Activated T-cell treated with anti-CD3 and anti-CD28 coated beads for 1 hour (primary cell): Measurements from ENCODE around the gene PTPA.

Experiments used
- DNase-seq: peaks from one replicate; pipeline ENCODE4 v3.0.0-alpha.2; 2020; ENCODE audit warnings: low read depth

PTPA gene

DNA sequence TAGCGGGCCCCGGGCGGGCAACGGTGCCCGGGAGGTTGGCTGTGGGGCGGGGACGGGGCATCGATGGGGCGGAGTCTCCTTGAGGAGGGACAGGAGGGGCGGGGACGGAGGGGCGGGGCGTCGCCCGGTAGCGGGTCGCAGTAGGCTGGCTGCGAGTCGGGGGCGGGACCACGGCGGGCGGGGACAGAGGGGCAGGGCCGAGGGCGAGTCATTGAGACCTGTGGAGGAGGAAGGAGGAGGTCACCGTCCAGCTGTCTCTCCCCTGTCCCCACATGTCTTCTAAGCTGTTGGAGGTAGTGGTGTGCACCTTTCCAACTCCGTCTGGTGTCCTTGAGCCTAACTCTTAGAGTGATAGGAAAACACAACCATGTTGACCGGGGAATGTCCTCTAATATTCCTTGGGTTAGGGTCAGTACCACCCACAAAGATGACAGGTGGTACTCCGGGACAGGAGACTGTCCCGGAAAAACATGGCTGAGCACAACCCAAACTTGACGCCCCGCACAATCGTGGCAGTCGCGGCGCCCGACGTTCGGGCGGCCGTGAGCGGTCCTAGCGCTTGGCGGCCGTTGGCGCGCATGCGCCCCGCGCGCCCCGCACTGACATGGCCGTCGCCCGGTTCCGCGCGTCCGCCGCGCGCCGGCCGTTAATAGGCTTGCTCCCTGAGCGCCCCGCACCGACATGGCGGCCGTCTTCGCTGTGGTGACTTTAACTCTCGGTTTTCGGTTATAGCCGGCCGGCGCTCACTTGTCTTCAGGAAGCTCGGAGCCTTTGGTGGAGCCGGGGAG, at the start of gene PTPA, which contains the start of gene CRAT:
PTPA (plus strand) TSS at position 676 of the 788 bp plus-strand sequence. CDS start 186 bp downstream, outside the sequence.
CRAT (minus strand) TSS at position 54 of the 788 bp plus-strand sequence. CDS start 284 bp downstream, outside the sequence.
- DNase-seq = peak; percentile 94

DNA sequence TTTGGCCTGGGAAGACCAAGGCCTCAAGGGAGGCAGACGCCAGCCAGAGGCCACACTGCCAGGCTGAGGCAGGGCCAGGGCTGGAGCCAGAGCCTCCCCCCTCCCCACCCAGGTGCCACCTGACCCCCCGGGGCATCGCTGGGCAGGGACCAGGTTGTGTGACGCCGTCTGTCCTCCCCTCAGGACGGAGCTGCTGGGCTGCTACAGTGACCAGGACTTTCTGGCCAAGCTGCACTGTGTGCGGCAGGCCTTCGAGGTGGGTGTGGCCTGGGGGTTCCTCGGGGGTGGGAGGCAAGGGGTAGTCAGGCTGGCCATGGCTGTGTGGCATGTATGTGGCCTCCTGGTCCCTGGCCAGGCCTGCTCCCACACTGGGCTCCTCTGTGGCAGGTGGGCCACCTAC, 48.2 kb upstream of the PTPA start:
- no peak for DNase-seq

DNA sequence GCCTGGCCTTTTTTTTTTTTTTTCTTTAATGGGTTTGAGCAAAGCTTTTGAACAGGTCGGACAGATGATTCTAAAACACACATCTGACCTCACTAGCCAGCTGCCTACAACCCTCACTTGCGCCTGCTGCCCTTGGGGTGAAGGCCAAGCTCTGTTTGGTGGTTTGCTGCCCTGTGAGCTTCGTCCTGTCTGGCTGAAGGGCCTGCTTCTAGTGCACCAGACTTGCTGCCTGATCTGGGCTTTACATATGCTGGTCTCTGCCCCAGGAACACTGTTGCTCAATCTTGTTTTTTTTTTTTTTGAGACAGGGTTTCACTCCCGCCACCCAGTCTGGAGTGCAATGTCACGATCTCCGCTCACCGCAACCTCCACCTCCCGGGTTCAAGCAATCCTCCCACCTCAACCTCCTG, 46.7 kb upstream of the PTPA start:
- DNase-seq = no peak

DNA sequence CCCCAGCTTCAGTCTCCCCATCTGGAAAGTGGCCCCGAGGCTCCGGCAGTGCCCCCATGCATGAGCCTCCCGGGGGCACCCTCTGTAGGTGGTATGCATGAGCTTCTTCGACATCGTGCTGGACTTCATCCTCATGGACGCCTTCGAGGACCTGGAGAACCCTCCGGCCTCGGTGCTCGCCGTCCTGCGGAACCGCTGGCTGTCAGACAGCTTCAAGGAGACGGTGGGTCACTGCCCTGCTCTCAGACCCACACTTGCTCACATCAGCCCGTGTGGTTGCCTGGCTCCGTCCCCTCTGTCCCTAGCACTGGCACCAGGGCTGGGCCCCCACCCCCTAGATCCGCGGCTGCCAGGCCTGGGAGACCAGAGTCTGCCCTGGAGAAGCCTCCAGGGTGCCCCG, 43.1 kb upstream of the PTPA start:
- DNase-seq = no peak

DNA sequence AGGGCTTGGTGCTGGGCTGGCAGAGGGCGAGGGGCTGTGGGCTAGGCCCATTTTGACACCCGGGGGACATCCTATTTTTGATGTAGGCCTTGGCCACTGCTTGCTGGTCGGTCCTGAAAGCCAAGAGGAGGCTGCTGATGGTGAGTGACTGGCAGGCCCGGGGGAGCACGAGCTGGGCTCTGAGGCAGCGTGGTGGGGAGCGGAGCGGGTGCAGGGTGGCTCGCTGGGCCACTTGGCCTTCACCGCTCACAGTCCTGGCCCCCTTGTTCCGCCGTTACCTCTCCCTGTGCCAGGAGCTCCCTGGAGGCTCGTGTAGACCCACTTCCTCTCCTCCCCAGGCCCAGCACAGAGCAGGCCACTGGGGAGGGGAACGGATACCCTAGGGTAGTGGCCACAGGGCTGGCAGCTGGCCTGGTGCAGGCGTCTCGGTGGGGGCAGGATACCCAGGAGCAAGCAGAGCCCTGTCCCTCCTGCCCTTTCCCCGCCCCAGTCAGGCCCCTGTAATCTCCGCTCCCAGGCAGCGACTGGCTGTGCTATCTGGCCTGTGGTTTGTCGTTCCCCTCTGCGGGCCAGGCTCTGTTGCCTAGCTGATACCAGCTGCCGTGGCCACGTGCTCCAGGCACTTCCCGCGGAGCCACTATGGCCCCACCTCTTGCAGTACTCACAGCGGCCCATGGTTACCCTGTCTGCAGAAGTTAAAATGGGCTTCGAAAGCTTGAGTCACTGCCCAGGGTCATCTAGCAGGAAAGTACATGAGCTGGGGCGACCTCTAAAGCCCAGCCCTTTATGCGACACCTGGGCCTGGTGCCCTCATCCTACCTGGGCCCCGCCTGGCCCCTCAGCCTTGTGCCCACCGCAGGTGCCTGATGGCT, 42.0 kb upstream of the PTPA start:
- peak; percentile 40 for DNase-seq

DNA sequence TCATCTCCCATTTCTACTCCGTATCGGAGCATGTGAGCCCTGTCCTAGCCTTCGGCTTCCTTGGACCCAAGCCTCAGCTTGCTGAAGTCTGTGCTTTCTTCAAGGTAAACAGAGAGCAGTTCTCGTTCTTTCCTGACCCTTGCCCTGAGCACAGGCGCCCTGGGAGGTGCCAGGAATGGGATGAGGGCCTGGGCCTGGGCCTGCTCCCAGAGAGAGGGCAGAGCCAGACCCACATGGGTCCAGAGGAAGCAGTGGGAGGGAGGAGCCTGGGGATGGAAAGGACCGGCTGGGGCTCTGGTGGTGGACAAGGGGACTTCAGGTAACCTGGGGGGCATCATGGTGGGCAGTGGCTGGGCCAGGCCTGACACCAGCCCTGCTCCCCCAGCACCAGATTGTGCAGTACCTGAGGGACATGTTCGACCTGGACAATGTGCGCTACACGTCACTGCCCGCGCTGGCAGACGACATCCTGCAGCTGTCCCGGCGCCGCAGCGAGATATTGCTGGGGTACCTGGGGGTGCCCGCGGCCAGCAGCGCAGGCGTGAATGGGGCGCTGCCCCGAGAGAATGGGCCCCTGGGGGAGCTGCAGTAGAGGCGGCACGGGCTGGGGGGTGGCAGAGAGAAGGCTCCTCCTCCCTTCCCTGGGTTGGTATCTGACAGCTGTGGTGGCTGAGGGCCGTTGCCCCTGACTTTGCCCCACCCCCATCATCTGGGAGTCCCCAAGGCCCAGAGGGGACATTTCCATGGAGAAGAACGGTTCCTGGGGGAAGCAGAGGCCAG, 41.2 kb upstream of the PTPA start:
- no peak for DNase-seq

DNA sequence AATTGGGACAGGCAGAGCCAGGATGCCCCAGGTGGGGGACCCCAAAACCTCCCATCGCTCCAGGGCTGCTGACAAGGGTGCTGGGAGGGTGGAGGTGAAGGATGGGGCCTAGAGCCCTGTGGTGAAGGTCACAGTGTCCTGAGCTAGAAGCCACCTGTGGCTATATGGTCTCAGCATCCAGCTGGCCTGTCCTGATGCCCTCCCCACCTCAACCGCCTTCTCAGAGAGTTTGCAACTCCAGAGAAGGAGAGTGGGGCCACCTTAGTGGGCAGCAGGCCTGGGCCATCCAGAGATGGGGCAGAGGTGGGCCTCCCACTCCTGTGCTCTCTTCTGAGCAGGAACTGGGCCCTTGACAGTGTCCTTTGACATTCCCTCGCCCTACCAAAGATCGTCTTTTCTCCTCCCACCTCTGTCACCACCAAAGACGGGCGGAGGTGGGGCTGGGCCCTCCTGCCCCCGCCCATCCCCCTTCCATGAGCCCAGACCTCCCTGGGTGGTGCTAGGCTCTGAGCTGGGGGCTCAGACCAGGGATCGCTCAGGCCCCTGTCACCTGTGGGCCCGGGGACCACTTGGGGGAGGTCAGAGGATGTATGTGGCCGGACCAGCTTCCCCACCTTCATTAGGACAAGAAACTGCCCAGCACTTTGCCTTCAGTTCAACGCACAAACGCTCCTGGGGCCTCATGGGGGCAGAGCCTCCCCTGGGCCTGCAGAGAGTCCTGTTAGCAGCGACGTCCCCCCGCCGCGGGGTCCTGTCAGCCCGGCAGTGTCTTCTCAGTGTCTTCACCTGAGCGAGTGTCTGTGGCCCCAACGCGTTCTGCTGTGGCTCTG, 40.3 kb upstream of the PTPA start:
- no peak for DNase-seq

- no peak for DNase-seq
Observed at GRCh38 chr9:129071526-129072126, 39.6 kb upstream of the PTPA start.

DNA sequence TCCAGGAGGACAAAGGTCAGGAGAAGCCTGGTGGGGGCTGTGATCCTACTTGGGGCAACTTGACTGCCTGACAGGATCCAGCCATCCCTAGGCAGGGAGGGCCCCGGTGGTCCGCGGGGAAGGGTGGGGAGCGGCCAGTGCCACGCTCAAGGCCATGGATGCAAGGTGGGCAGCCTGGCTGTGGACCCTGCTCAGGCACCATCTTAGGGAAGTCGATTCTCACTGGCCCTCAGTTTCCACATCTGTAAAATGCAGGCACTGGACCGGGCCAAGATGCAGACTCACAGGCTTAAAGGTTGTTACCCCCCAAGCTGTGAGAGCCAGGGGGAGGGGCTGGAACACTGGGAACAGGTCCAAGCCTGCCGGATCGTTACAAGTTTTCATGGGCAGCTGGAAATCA, 39.0 kb upstream of the PTPA start:
- no peak for DNase-seq

DNA sequence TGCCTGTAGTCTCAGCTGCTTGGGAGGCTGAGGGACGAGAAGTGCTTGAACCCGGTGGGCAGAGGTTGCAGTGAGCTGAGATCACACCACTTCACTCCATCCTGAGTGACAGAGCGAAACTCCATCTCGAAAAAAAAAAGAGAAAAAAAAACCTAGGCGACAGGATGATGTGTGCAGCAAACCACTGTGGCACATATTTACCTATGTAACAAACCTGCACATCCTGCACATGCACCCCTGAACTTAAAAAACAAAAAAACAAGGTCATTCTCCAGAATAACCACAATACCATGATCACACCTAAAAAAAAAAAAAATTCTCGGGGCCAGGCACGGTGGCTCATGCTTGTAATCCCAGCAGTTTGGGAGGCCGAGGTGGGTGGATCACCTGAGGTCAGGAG, 37.8 kb upstream of the PTPA start:
- no peak for DNase-seq

- DNase-seq = no peak
Observed at GRCh38 chr9:129074106-129074505, 37.1 kb upstream of the PTPA start.

DNA sequence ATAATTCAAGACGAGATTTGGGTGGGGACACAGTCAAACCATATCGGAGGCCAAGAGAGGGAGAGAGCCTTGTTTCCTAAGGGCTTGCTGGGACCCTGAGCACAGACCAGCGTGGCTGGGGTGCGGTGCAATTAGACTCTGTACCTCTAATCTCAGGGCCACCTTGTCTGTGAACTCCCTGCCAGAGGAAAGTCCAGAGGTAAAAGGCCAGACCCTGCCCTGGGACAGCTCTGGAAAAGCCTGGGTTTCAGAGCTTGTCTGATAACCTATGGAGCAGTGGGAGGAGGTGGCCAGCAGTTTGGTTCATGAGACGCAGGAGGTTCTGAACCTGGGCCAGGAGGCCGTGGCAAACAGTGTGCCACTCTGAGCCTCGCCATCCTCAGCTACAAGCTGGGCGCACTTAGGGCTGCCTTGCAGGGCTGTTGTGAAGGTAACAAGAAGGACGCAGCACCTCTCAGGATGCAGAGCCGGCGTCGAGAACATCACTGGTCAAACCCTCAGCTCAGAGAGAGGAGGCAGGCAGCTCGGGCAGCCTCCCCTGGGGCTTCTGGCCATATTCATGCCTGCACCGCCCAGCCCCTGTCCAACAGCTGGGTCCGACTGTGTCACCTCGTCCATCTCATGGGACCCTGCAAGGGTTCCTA, 35.1 kb upstream of the PTPA start:
- DNase-seq = no peak

DNA sequence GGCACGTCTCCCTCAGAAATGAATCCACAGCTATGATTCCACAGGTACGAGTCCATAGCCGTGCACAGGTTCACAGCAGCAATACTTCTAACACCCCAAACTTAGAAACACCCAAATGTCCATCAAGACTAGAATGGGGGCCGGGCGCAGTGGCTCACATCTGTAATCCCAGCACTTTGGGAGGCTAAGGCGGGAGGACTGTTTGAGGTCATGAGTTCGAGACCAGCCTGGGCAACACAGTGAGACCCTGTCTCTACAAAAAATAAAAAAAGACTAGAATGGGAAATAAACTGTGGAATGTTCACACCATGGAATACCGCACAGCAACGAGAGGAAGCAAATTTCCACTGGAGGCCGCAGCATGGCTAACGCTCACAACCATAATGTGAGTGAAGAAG, 34.6 kb upstream of the PTPA start:
- no peak for DNase-seq

- no peak for DNase-seq
Observed at GRCh38 chr9:129077236-129077635, 34.0 kb upstream of the PTPA start.

DNA sequence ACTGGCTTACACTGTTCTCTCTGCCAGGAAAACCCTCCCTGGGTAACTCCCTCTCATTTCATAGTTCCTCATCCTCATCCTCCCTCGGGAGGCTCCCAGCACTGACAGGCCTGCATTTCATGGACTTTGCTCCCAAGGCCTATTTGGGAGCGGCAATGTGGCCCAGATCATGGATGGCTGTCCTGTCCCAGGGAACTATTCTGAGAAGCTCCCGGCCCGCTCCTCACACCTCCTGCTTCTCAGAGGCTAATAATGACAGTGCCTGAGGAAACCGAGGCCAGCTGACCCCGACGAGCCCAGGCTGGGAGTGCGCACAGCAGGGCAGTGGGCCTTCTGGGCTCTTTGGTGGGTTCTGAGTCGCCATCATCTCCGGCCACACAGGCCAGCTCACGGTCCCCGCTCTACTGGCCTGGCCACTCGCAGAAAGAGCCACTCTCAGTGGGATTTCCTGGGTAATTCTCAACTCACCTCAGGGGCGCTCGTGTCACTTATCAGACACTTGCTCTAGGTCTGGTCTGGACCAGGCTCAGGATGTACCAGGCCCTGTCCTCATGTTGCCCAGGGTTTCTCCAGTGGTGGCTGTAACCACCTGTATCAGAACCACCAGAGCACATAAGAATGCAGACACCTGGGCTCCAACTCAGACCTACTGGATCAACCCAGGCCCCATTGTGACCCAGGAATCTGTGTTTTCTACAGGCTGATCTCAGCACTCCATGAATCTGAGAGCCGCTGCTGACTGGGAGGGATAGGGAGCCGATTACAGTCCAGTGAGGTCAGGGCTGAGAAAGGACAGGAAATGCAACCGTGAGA, 32.3 kb upstream of the PTPA start:
- DNase-seq = no peak

- DNase-seq = no peak
Observed at GRCh38 chr9:129079829-129080228, 31.4 kb upstream of the PTPA start.

DNA sequence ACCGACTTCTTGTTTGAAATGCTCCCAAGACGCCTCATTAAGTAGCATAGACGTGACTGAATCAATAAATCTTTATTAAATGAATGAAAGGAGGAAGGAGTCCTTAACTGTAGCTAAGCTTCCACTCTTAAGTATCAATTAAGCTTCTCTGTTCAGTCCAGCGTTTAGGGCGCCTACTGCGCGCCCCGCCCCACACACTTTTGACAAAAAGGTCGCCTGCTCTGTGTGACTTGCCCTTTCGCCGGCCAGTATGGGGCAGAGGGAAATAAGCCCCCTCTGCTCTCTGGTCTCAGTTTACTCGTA, 31.0 kb upstream of the PTPA start:
- DNase-seq = no peak

DNA sequence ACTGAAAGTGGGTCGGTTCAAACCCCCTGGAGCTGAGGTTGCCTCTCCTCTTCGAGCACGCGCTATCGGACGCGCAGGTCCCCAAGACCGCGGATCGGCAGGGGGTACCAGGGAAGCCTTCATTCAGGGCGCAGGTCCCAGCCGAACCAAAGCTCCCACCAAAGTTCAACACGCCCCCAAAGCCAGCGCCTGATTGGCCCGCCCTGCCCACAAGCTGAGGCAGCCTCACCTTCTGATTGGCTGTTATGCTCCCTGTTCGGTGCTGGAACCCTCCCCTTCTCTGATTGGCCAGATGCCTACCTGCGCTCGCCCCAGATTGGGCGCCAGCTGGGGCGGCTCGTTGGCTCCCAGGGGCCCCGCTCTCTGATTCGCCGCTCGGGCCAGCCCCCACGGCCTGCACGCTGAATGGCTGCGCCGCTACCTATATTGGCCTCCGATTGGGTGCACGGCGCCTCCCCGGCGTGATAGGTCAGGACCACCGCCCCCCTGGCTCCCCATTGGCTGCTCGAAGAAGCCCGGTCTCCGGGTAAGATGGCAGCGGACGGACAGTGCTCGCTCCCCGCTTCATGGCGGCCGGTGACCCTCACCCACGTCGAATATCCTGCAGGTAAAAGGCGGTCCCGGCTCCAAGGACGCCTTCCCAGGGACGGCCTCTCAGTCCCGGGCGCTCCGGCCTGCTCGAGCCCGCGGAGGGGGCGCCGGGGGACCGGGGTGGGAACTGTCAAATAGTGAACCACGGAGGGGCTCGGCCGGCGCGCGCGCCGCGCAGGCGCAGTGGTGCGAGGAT, 30.4 kb upstream of the PTPA start, which contains the start of gene DOLPP1:
DOLPP1 (plus strand) TSS at position 511 of the 787 bp plus-strand sequence; CDS start at position 532, 21 bp downstream.
- peak; percentile 96 for DNase-seq

DNA sequence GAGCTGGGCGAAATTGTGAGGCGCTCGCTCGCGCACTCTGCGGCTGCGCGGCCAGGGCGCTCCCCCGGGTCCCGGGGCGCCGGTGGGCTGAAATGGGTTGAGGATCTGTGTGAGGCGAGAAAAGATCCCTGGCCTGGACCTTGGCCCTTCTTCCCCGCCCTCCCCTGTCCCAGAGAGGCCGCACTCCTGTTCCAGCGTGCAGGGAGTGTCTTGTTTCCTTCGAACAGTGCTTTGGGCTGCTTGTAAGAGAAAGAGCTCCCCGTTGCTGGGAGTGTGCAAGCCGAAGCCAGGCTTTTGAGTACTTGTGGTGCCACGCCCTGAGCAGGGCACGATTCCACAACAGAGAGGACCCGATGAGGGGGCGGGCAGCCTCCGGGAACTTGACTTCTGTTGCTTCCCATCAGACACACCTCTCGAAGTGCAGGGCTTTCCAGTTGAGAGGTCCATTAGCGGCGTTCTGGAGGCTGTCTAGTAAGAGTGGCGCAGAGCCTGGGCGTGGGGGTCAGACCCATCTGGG, 29.8 kb upstream of the PTPA start:
- no peak for DNase-seq
